GM18909 (cell line): ENCODE data around the gene TRAT1.
"Not testable (repeated sequence)": the region's sequence is repeated elsewhere in the genome, so short reads cannot be mapped to it uniquely, and the experiment has no call there.

ENCODE experiments used
- ATAC-seq: cut with Tn5 transposase; IDR thresholded peaks from one replicate; pipeline ENCODE4 v1.9.1; 2021; ENCODE audit warnings: mild to moderate bottlenecking; ENCODE audit not compliant: unreplicated experiment, poor library complexity

TRAT1 gene

GRCh38 chr3:108822123-108822897 is at the start of gene TRAT1:
TSS of gene TRAT1 (plus strand) at chr3:108822786. CDS start at chr3:108822928, 142 bp downstream.
- no peak for ATAC-seq

- ATAC-seq, result no peak
Measured at GRCh38 chr3:108775649-108776048, 46.9 kb upstream of the TRAT1 start.

GRCh38 chr3:108779496-108779895 is 43.1 kb upstream of the TRAT1 start:
- no peak for ATAC-seq

GRCh38 chr3:108780235-108780634 is 42.4 kb upstream of the TRAT1 start:
- ATAC-seq, result no peak

GRCh38 chr3:108791473-108791872 is 31.1 kb upstream of the TRAT1 start:
- no peak for ATAC-seq

GRCh38 chr3:108804437-108804836 is 18.1 kb upstream of the TRAT1 start:
- no peak for ATAC-seq

- no peak for ATAC-seq
Measured at GRCh38 chr3:108804966-108805365, 17.6 kb upstream of the TRAT1 start.

- no peak for ATAC-seq
Measured at GRCh38 chr3:108806316-108806715, 16.3 kb upstream of the TRAT1 start.

- ATAC-seq, result peak; percentile 93
Measured at GRCh38 chr3:108818404-108818803, 4.2 kb upstream of the TRAT1 start.

- no peak for ATAC-seq
Measured at GRCh38 chr3:108820586-108820985, 2.0 kb upstream of the TRAT1 start.

GRCh38 chr3:108823227-108823626 is 641 bp downstream of the TRAT1 start:
- ATAC-seq, result no peak

GRCh38 chr3:108823803-108824202 is 1.2 kb downstream of the TRAT1 start:
- ATAC-seq, result not testable (repeated sequence)

GRCh38 chr3:108826309-108827187 is 4.0 kb downstream of the TRAT1 start:
- ATAC-seq, result no peak

GRCh38 chr3:108830381-108830780 is 7.8 kb downstream of the TRAT1 start:
- no peak for ATAC-seq

GRCh38 chr3:108830991-108831614 is 8.5 kb downstream of the TRAT1 start:
- no peak for ATAC-seq

GRCh38 chr3:108833611-108834010 is 11.0 kb downstream of the TRAT1 start:
- no peak for ATAC-seq

- ATAC-seq, result no peak
Measured at GRCh38 chr3:108834551-108834950, 12.0 kb downstream of the TRAT1 start.

- ATAC-seq, result no peak
Measured at GRCh38 chr3:108835101-108835500, 12.5 kb downstream of the TRAT1 start.

- no peak for ATAC-seq
Measured at GRCh38 chr3:108838436-108838835, 15.8 kb downstream of the TRAT1 start.

GRCh38 chr3:108845709-108846293 is 23.2 kb downstream of the TRAT1 start:
- no peak for ATAC-seq

GRCh38 chr3:108847187-108847586 is 24.6 kb downstream of the TRAT1 start:
- no peak for ATAC-seq
